Erythroblast (primary cell): Measurements from ENCODE around the gene EIF3A.

Source experiments
- DNase-seq, 2 experiments: peaks; one replicate each; lab custom pipeline; 2025; lab: John Stamatoyannopoulos, UW
- GATA1 ChIP-seq: IDR thresholded peaks from 2 replicates; pipeline ENCODE4 v1.6.1; 2011; ENCODE audit warnings: low read depth, mild to moderate bottlenecking, control low read depth, low read length, moderate library complexity
- POLR2A ChIP-seq: IDR thresholded peaks from 2 replicates; pipeline ENCODE4 v1.6.1; 2011; ENCODE audit warnings: mild to moderate bottlenecking, low read length

Gene EIF3A

DNA sequence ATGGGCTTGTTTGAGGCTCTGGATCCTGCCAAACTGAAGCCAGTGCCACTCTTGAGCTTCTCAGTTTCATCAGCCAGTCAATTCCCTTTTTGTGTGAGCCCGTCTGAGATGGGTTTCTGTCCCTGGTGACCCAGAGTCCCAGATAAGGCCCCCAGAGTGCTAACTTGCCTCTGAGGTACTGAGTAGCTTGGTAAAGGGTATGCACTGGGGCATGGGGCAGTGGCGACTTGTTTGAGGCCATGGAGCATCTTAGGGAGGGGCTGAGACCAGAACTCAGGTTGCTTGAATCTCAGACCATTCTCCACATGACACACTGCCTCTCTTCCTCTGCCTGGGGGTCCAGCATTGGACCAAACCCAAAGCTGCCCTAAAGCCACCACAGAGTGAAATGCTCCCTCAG, 86.3 kb downstream of the EIF3A start:
- DNase-seq: no peak
- no peak for TF ChIP-seq POLR2A
- TF ChIP-seq GATA1: no peak

DNA sequence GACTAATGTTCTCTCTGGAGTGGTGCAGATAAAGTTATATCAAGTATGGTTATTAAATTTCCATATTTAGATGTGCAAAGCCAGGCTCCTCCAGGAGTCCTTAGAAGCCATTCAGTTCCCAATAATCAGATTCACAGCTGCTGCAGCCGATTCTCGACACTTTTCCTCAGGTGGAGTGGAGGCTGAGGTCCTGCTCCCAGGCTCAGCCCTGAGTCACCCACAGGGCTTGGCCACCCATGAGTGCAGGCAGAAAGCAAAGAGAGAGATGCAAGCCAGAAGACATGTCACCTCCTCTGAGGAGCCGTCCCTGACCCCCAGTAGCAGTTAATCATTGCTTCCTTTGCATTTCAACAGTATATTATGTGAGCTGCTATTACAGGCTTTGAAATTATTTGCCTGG, 87.4 kb downstream of the EIF3A start:
- TF ChIP-seq POLR2A (no peak), GATA1 (no peak)

DNA sequence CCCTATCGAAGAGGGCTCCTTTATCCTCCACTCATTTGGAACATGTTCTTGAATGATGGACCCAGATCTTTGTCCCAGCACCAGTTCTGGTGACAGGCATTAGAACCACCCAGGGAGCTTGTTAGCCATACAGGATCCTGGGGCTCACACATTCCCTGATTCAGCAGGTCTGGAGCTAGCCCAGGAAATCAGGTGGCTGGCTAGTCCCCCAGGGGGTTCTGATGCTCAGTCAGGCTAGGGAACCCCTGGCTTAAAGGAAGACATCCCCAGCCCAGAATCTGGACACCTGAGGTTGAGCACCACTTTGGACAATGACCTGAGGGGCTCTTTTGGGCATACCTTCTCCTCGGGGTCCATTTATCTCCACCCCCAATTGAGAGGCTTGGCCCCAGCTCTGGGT, 88.1 kb downstream of the EIF3A start:
- no peak for DNase-seq
- TF ChIP-seq GATA1 (no peak), POLR2A (no peak)

More for the DNA sequence above, 87.4 kb downstream of the EIF3A start:
- no peak for DNase-seq

- TF ChIP-seq POLR2A (no peak), GATA1 (no peak)
- DNase-seq: no peak
Observed at GRCh38 chr10:118990326-118990725, 90.3 kb downstream of the EIF3A start.

DNA sequence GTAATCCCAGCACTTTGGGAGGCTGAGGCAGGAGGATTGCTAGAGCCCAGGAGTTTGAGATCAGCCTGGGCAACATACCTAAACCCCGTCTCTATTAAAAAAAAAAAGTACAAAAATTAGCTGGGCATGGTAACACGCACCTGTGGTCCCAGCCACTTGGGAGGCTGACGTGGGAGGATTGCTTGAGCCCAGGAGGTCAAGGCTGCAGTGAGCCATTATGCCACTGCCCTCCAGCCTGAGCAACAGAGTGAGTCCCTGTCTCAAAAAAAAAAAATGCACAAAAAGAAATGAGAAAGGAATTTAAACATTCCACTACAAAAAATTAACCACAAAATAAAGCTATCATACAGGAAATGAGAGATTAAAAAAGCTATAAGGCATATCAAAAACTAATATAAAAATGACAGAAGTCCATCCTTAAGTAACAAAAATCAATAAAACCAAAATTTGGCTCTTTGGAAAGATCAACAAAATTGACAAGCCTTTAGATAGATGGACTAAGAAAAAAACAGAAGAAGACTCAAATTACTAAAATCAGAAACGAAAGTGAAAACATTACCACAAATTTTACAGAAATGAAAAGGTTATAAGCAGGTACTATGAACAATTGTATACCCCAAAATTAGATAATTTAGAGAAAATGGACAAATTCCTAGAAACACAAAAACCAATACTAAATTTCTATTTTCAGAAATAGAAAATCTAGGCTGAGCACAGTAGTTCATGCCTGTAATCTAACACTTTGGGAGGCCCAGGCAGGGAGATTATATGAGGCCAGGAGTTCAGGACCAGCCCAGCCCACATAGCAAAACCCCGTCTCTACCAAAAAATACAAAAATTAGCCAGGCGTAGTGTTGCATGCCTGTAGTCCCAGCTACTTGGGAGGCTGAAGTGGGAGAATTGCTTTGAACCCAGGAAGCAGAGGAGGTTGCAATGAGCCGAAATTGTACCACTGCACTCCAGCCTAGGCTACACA, 93.5 kb downstream of the EIF3A start:
- TF ChIP-seq GATA1 (no peak), POLR2A (no peak)
- DNase-seq: no peak

DNA sequence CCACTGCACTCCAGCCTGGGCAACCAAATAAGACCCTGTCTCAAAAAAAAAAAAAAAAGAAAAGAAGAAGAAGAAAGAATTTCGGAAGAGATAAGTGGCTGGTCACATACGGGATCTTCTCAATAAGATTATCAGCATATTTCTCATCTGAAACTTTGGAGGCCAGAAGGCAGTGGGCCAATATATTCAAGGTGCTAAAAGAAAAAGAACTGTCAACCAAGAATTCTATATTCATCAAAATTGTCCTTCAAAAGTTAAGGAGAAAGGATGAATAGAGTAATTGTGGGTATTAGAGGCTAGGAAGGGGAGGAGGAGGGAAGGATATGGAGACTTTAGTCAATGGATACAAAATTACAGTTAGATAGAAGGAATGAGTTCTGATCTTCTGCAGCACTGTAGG, 95.0 kb downstream of the EIF3A start:
- no peak for DNase-seq
- TF ChIP-seq GATA1 (no peak), POLR2A (no peak)
